ENCODE data around the gene PWWP2B.

- TF ChIP-seq, protein P1, sequence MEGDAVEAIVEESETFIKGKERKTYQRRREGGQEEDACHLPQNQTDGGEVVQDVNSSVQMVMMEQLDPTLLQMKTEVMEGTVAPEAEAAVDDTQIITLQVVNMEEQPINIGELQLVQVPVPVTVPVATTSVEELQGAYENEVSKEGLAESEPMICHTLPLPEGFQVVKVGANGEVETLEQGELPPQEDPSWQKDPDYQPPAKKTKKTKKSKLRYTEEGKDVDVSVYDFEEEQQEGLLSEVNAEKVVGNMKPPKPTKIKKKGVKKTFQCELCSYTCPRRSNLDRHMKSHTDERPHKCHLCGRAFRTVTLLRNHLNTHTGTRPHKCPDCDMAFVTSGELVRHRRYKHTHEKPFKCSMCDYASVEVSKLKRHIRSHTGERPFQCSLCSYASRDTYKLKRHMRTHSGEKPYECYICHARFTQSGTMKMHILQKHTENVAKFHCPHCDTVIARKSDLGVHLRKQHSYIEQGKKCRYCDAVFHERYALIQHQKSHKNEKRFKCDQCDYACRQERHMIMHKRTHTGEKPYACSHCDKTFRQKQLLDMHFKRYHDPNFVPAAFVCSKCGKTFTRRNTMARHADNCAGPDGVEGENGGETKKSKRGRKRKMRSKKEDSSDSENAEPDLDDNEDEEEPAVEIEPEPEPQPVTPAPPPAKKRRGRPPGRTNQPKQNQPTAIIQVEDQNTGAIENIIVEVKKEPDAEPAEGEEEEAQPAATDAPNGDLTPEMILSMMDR (IDR thresholded peaks at IDR 0.05): no peak
- TF ChIP-seq POLR2AphosphoS5 (IDR thresholded peaks at IDR 0.05; ENCODE audit: low read depth, low read length) (no peak), SIN3A (IDR thresholded peaks at IDR 0.05; ENCODE audit: borderline replicate concordance, insufficient read depth, low read depth, low read length) (no peak)
- TF ChIP-seq, protein P2, sequence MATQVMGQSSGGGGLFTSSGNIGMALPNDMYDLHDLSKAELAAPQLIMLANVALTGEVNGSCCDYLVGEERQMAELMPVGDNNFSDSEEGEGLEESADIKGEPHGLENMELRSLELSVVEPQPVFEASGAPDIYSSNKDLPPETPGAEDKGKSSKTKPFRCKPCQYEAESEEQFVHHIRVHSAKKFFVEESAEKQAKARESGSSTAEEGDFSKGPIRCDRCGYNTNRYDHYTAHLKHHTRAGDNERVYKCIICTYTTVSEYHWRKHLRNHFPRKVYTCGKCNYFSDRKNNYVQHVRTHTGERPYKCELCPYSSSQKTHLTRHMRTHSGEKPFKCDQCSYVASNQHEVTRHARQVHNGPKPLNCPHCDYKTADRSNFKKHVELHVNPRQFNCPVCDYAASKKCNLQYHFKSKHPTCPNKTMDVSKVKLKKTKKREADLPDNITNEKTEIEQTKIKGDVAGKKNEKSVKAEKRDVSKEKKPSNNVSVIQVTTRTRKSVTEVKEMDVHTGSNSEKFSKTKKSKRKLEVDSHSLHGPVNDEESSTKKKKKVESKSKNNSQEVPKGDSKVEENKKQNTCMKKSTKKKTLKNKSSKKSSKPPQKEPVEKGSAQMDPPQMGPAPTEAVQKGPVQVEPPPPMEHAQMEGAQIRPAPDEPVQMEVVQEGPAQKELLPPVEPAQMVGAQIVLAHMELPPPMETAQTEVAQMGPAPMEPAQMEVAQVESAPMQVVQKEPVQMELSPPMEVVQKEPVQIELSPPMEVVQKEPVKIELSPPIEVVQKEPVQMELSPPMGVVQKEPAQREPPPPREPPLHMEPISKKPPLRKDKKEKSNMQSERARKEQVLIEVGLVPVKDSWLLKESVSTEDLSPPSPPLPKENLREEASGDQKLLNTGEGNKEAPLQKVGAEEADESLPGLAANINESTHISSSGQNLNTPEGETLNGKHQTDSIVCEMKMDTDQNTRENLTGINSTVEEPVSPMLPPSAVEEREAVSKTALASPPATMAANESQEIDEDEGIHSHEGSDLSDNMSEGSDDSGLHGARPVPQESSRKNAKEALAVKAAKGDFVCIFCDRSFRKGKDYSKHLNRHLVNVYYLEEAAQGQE (IDR thresholded peaks at IDR 0.05; ENCODE audit: insufficient read depth in 1 of 2, low read depth in 2 of 2, low read length in 1 of 2): no peak
These were observed 12.6 kb downstream of the PWWP2B start for GRCh38 chr10:132409667-132410028.

All from Panc1 (cell line).